ENCODE measurements around the gene METTL15.

DNA sequence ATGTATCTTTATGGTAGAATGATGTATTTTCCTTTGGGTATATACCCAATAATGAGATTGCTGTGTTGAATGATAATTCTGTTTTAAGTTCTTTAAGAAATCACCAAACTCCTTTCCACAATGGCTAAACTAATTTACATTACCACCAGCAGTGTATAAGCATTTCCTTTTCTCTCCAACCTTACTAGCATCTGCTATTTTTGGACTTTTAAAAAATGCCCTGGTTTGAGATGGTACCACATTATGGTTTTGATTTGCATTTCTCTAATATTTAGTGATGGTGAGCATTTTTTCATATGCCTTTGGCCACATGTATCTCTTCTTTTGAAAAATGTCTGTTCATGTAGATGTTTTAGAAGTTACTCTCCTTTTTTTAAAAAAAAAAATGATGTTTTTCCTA is 142.0 kb downstream of the METTL15 start:
- TF ChIP-seq, protein P1, sequence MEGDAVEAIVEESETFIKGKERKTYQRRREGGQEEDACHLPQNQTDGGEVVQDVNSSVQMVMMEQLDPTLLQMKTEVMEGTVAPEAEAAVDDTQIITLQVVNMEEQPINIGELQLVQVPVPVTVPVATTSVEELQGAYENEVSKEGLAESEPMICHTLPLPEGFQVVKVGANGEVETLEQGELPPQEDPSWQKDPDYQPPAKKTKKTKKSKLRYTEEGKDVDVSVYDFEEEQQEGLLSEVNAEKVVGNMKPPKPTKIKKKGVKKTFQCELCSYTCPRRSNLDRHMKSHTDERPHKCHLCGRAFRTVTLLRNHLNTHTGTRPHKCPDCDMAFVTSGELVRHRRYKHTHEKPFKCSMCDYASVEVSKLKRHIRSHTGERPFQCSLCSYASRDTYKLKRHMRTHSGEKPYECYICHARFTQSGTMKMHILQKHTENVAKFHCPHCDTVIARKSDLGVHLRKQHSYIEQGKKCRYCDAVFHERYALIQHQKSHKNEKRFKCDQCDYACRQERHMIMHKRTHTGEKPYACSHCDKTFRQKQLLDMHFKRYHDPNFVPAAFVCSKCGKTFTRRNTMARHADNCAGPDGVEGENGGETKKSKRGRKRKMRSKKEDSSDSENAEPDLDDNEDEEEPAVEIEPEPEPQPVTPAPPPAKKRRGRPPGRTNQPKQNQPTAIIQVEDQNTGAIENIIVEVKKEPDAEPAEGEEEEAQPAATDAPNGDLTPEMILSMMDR (IDR thresholded peaks at IDR 0.05): no peak
- TF ChIP-seq EZH2 (IDR thresholded peaks at IDR 0.05) (no peak), EZH2phosphoT487 (IDR thresholded peaks at IDR 0.05) (no peak)

All from neural progenitor cell (in vitro differentiated cells).